NOMO-1 treated with dmso at 0.1 percent for 144 hours (cell line): ENCODE data around the gene TNFSF13.
"Not testable (repeated sequence)": the region's sequence is repeated elsewhere in the genome, so short reads cannot be mapped to it uniquely, and the experiment has no call there.

Experiments used
- DNase-seq: peaks from one replicate; lab custom pipeline; 2025; ENCODE audit not compliant: unreplicated experiment; lab: John Stamatoyannopoulos, UW

The TNFSF13 gene

GRCh38 chr17:7589891-7590691 is 31.5 kb downstream of the TNFSF13 start, which contains the start of gene SOX15:
Gene SOX15, minus strand, starts transcription at chr17:7590094. Its CDS starts 418 bp downstream, at chr17:7589676.
- no peak for DNase-seq

DNA sequence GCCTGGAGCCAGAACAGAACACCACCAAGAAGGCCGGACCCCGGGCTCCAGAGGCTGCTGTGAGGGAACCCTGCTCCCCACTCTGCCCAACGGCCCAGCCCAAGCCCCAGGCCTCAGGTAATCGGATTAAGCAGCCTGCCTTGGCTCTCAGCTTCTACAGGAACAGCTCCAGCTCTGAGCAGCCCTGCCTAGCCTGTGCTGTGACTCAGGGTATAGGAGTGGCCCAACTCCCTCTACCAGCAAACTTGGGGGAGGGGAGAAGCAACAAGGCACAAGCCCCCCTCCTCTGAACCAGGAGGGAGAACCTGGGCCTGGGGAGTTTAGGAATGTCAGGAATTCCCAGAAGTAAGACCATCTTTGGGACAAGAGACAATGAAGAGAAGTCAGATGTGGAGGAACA is 32.2 kb downstream of the TNFSF13 start:
- DNase-seq, result no peak

DNA sequence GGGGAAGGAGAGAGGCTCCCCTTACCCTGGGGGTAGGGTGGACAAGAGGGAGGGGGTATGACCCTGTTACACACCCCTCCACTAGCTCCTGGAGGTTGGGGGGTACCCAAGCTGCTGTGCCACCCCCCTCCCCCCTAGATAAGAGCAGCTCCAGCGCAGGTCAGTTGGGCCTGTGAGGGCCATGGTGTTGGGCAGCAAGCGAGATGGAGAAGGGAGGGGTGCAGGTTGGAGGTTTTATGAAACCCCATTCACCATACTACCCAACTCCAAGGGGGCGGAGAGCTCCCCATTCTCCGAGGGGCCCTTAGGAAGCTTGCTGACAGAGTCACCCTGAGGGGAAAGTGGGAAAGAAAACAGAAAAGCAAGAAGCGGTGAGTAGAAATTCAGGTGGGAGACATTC is 33.0 kb downstream of the TNFSF13 start:
- DNase-seq, result no peak

DNA sequence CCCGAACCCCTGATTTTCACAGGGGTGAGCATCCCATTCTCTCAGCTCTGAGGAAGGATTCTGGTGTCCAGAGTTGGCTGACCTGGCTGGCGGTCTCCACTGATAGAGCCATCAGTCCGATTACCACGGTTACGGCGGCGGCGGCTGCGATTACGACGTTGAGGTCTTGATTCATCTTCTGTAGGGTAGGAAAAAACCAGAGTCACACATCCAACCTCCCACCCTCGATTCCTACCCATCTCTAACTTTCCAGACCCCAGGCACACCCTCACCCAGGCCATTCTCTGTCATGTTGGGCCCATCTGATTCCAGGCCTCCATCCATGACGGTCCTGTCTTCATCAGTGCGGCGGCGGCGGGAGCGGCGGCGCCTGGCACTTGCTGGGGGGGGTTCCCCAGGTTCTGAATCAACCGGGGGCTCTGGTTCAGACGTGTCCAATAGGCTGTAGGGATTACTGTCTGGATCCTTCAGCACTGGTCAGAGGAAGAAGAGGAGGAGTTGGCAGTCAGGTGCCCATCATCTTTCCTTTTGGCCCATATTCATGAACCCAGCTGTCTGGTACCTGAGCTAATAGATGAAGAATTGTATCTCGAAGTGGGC is 34.0 kb downstream of the TNFSF13 start:
- DNase-seq, result no peak

DNA sequence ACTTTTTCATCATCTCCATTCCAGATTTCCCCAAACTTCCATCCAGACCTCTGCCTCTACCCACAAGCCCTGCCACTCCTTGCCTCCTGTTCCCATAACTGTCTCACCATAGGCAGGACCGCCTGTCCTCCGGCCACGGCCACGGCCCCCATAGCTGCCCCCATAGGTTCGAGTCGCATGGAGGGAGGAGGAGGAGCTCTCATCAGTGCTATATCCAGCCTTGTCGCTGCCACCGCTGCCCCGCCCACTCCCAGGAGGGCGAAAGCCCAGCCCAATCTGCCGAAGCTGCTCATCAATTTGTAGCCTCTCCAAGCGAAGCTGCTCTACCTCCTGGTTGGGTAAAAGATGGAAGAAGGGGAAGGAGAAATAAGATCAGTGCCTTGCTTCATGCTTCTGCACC is 34.7 kb downstream of the TNFSF13 start:
- DNase-seq, result no peak

DNA sequence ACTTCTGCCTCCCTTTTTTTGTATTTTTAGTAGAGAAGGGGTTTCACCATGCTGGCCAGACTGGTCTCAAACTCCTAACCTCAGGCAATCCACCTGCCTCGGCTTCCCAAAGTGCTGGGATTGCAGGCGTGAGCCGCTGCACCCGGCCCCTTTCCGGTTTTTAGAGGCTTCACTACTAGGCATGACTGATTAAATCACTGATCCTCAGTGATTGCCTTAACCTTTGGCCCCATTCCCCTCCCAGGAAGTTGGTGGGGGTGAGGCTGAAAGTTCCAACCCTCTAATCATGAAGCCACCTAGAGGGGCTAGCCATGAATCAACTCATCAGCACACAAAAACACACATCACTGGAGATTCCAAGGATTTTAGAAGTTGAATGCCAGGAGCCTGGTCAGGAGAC is 39.0 kb downstream of the TNFSF13 start:
- DNase-seq, result not testable (repeated sequence)

DNA sequence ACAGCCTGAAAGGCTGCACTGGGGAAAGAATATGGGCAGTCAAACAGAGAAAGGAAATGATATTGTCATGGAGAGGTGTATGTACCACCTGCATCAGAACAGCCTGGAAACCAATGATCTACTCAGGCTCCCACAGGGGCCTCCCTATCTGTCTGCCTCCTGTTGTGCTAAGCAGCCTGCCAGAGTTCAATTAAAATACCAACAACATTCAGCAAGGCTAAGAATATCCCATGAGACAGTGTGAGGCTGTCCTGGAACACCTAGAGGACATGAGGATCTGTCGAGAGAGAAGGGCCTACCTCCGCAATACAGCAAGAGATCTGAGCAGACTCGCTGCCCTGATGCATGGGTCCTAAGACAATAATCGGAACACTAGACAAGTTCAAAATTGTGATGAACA is 47.7 kb downstream of the TNFSF13 start:
- DNase-seq, result no peak

DNA sequence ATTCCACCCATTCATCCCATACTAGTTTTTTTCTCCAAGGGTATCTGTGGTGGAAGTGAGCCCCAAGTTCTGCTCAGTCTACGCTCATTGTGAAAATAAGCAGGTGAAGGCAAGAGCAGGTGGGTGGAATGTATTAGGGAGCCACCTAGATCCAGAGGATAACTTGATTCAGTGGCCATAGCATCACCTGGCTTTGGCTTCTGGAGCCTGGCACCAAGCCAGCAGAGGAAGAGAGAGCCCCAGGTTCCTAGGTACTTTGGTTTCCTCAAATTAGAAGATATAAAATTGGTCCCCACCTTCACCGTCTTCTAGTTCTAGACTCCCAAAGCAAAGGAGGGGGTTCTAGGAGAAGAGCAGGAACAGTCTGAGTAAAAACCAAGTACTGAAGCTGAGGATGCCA is 52.1 kb downstream of the TNFSF13 start:
- DNase-seq, result no peak
